Measurements from ENCODE around the gene H2BK1.

Gene H2BK1

DNA sequence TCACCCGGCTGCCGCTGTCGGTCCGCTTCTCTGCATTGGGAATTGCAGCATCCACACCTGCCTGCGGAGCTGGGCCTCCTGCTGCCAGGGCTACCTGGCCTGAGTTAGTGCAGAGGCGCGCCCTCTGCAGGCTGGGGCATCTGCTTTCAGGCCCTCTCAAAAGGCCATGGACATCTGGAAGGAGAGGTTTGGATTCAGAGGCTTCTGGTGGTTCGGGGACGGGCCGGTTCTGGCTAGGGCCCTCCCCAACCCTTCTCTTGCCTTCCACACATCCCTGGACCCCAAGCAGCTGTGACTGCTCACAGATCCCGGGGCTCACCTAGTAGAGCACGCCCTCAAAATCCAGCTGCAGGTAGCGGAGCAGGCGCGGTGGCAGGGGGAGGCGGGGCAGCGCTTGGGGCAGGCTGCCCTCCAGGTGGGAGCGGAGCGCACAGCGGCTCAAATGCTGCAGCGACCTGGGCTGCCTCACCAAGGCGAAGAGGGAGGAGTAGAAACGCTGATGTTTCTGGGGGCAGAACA is 34.4 kb downstream of the H2BK1 start:
- DNase-seq = no peak

DNA sequence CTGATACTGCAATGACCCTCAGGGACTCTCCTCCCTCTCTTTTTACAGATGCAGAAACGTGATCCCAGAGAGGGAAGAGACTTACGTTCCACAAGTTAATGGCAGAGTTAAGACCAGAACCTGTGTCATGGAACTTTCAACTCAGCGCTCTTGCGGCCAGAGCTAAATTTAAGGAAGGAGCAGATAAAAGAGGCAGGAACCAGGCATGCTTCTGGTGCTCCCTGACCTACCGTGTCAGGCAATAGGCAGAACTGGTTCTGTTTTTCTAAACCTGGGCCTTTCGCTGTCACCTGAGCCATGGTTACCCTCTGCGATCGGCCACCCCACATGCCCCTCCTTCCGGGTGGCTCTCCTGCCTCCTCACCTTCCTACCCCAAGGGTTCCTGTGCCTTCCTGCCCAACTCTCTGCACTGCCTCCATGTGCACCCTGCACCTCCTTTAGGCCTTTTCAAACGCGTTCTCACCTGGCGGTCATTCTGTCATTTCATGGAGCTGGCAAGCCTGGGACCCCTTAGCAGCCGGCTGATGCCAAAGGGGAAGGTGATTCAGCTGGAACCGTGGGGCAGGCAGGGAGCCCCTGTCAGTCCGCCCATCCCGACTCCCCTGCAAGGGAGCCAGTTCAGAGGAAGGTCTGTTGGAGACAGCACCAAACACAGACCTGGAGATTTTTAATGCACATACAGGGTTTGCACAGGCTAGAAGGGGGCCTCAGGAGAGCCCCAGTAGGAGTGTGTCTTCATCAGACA is 35.1 kb downstream of the H2BK1 start:
- no peak for DNase-seq

DNA sequence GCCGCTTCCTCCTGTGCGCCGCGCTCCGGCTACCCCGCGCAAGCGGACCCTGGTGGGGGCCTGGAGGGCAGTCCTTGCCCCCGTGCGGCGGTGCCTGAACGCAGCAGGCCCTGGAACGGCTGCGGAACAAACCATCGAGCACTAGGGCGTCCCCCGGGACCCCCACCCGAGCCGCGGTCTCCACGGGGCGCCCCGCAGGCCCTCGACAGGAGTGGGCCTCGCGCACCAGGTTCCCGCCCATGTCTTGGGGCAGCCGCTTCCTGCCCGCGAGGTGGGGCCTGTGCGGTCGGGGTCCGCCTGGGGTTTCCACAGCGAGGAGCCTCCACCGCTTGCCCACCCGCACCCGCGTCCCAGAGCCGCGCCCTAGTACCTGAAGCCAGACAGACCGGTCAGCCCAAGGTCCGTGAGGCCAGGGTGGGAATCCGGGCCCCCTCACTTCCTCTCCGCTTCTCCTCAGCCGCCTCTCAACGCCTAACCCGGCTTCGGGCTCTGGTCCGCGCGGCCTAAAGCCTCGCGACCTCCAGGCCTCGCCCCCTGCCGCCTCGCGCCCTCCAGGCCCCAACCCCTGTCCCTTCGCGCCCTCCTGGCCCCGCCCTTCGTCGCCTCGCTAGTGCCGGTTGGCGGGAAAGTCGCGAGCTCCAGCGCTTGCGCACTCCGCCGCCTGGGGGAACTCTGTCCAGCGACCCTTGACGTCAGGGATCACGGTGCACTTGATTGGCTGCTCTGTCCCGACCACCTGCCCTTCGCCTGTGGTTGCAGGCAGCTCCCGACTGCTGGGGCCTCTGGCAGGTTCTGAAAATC is 35.8 kb downstream of the H2BK1 start:
- DNase-seq = peak; percentile 38

DNA sequence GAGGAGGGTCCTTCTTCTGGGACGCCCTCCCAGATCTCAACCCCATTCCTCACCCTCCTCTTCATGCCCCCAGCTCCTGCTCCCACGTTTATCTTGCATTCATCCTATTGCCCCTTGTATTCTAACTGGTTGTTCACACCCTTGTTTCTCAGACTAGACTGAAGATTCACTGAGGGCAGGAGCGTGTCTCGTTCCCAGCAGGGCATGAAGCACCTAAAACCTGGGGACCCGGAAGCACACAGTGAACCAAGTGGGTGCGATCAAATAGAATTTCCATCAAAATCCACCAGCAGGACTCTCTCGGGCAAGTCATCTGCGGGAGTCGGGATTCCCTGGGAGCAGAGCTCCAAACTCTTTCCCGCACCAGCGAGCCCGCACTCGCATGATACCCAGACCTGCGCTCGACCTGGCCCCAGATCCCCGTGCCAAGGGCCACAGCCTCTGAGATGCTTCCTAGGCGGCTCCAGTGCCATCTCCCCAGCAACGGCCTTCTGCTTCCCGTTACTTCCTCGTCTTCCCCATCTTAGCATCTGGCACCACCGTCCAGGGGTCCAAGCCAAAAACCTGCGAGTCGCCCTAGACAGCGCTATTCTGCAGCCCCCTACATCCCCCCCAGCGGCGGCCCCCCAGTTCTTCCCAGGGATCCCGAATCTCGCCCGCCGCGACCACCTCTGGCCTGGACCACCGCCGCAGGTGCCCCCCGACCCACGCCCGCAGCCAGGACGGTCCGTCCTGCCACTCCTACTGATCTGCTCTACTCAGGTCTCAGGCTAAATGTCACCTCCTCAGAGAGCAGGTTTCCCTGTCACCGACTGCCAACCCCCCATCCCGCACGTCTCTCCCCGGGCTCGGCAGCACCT is 36.7 kb downstream of the H2BK1 start:
- no peak for DNase-seq

DNA sequence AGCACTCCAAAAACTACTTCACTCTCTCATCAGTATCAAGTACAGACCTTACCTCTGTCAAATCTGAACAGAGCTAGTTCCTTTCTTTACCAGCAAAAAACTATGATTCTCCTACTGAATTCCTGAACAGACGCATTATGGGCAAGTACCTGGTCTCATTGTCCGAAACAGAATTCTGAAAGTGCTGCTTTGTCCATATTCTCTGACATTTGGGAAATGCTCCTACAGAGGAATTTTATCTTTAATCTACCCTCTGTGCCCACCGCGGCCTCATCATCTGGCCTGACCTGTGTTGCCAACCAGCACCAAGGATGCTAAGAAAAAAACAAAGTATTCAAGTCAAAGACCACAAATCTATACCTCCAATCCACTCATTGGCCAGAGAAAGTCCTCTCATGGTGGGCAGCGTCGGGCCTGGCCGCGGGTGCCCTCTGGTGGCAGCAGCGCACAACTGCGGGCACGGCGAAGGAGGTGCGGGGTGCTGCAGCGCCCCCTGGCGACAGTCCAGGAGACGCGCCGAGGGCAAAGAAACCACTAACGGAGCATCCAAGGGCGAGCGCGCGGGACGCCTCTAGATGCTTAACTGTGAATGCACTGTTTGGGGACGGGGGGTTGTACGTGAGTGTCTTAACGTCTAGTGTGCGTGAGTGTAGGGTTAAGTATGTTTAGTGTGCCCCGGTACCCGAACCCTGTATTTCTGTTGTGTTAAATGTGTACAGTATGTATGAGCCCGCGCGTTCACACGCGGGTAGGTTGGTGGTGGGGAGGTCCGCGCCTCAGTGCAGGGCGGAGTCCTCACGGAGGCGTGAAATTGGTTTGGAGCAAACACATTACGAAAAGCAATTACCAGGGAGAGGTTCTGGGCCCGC is 37.8 kb downstream of the H2BK1 start:
- DNase-seq = peak; percentile 92

DNA sequence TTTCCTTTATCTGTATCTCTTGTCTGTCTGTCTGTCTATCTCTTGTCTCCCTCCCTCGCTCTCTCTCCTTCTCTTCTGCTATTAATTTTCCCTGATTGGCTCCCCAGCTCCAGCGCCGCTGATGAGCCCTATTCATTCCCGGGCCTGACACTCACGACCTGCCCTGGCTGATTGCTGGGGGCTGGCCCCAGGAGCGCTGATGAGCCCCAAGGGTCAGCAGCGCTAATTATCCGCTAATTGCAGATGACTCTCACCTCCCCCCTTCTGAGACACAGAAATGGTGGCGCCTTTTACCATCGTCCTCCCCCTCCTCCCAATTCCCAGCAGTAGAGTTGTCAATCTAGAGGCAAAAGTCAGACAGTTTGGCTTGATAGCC is 41.5 kb downstream of the H2BK1 start:
- no peak for DNase-seq

DNA sequence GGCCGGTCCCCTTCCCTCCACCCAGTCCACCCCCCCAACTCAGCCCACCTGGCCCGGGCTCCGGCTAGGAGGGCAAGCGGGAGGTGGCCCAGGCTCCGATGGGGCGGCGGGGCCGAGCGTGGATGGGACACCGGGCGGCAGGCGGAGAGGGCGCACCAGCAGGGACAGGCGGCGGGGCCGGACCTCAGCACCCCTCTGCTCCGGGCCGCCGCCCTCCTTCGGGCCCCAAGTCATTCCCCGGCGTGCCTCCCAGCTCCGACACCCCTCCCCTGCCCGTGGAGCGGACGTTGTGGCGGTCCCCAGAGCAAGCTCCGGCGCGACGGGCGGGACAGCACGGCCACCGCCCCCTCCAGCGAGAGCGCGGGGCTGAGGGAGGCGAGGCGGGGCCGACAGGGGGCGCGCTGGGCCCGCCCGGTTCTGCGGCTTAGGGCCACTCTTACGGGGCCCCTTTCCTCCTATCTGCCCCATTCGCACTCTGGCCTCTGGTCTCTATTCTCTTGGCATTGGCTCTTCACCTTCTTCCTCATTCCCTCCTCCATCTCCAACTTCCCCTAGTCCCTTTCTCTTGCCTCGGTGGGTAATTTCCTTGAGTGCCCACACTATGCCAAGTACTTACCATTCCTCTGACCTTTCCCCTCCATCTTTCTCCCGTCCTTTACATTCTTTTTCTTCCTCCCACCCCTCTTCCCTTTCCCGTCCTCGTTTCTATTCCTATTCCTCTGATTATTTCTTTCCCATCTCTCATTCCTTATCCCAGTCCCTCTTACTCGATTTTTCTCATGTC is 42.1 kb downstream of the H2BK1 start:
- peak; percentile 71 for DNase-seq

DNA sequence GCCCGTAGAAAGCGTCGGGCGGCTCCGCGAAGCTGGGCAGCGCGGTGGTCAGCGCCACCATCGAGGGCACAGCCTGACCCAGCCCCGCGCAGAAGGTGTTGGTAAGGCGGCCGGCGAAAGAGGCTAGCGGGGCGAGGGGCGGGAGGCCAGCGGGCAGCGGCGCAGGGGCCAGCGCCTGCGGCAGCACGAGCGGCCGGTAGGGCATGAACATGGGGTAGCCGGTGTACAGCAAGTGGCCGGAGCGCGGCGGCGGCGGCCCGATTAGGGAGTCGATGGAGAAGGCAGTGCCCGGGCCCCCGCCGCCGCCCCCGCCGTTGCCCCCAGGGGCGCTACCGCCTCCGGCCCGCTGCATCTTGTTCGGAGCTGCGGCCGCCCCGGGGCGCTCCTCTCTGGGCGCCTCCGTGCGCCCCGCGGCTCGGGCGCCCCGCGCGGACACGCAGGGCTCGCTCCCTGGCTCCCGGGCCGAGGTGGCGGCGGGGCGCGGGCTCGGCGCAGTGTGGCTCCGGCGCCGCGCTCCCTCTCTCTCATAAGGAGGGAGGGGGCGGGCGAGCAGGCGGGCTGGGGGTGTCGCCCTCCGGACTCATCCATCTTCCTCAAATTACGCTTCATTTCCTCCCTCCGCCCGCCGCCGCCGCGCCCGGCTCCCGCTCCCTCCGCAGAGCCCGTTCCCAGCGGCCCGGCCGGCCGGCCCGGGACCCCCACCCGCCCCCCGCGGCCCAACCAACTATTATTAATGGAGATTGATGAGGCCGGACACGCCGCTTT is 42.9 kb downstream of the H2BK1 start, which contains the start of gene GBX1:
Gene GBX1 (minus strand): TSS at position 498 of the 765 bp plus-strand sequence. CDS start 146 bp downstream, at position 352.
- DNase-seq = peak; percentile 72

DNA sequence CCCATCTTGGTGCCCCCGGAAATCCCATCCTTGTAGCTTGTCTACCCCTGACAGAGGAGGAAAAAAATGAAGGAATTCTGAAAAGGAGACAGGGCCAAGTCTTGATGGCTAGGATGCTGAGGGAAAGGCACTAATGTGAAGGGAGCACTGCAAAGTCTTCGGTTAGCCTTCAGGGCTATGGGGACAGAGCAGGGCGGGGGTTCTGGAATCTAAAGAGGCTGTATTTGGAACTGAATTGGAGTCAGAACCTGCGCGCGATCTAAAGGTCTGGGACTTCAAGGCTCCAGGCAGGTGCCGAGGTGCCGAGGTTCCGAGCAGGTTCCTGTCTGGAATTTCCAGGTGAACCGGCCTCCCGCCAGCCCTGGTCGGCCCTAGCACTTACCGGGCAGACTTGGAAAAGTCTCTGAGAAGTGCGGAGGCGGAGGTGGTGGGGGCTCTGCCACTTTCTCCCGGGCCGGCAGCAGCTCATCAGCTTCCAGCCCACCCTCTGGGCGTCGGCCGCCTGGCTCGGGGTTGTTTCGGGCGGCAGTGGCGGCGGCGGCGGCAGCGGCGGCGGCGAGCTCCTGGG is 43.6 kb downstream of the H2BK1 start:
- no peak for DNase-seq

DNA sequence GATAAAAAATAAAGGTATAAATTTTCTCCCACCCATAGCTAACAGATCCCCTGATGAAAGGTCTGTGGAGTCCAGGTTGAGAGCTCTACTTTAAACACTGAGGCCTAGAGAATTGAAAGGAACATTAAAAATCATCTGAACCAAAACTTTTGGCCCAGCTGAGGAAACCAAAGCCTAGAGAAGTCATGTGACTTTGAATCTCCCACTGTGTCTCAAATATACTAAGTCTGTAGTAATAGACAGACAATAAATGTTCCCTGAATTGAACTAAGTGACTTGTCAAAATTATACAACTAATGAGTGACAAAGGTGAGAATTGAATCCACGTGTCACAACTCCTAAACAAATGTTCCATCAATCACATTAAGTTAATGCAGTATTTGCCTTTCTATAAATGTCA is 48.5 kb downstream of the H2BK1 start:
- no peak for DNase-seq
